ENCODE measurements around the gene RAPGEF2. TPM values are rescaled to one million over a fixed set of nuclear protein-coding genes. Genes with fewer than 3 reads are reported as not detected.

The RAPGEF2 gene
- total and polyA plus RNA-seq, 9 of the 15 experiments (the other 6 are each of a cell fraction or from before 2014, with no cell fraction given), result 3.1 to 32.6 (median 23.1) TPM

- no peak for TF ChIP-seq CHCHD3 (CRISPR knock-in tag; IDR thresholded peaks at IDR 0.05)
- TF ChIP-seq TOE1 (IDR thresholded peaks at IDR 0.05; ENCODE audit: borderline replicate concordance), result peak; percentile 88
- no peak for TF ChIP-seq TOE1 (CRISPR knock-in tag; IDR thresholded peaks at IDR 0.05; ENCODE audit: borderline replicate concordance, low read depth)
- TF ChIP-seq MTA1 (IDR thresholded peaks at IDR 0.05; ENCODE audit: borderline replicate concordance), result peak; percentile 56; the same call in 1 of the 2 replicates
- TF ChIP-seq RBM15 (IDR thresholded peaks at IDR 0.05; ENCODE audit: insufficient read depth, low read length), result no peak
- TF ChIP-seq, protein P1, sequence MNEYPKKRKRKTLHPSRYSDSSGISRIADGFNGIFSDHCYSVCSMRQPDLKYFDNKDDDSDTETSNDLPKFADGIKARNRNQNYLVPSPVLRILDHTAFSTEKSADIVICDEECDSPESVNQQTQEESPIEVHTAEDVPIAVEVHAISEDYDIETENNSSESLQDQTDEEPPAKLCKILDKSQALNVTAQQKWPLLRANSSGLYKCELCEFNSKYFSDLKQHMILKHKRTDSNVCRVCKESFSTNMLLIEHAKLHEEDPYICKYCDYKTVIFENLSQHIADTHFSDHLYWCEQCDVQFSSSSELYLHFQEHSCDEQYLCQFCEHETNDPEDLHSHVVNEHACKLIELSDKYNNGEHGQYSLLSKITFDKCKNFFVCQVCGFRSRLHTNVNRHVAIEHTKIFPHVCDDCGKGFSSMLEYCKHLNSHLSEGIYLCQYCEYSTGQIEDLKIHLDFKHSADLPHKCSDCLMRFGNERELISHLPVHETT (CRISPR knock-in tag; conservative IDR thresholded peaks at IDR 0.05 in 1 of 2, IDR thresholded peaks at IDR 0.05 in 1 of 2), result peak in 1 of 2 experiments; percentile 75; a peak in 1 of 4 replicates
- TF ChIP-seq KHSRP (IDR thresholded peaks at IDR 0.05), result peak; percentile 83
- TF ChIP-seq, protein P2, sequence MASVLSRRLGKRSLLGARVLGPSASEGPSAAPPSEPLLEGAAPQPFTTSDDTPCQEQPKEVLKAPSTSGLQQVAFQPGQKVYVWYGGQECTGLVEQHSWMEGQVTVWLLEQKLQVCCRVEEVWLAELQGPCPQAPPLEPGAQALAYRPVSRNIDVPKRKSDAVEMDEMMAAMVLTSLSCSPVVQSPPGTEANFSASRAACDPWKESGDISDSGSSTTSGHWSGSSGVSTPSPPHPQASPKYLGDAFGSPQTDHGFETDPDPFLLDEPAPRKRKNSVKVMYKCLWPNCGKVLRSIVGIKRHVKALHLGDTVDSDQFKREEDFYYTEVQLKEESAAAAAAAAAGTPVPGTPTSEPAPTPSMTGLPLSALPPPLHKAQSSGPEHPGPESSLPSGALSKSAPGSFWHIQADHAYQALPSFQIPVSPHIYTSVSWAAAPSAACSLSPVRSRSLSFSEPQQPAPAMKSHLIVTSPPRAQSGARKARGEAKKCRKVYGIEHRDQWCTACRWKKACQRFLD (CRISPR knock-in tag; IDR thresholded peaks at IDR 0.05), result peak; percentile 77
- peak; percentile 97 for TF ChIP-seq GATA2 (CRISPR knock-in tag; IDR thresholded peaks at IDR 0.05)
- peak; percentile 94; the same call in 1 of the 2 replicates for TF ChIP-seq TARDBP (IDR thresholded peaks at IDR 0.05)
- peak; percentile 98 for TF ChIP-seq TAF9B (IDR thresholded peaks at IDR 0.05; ENCODE audit: partially characterized antibody)
- TF ChIP-seq ZKSCAN8 (CRISPR knock-in tag; IDR thresholded peaks at IDR 0.05), result peak; percentile 68; the same call in 1 of the 2 replicates
- TF ChIP-seq ZNF347 (CRISPR knock-in tag; IDR thresholded peaks at IDR 0.05; ENCODE audit: low read depth), result no peak
- TF ChIP-seq ZFP30 (CRISPR knock-in tag; IDR thresholded peaks at IDR 0.05; ENCODE audit: borderline replicate concordance), result no peak
- peak; percentile 99 for TF ChIP-seq DPF2 (IDR thresholded peaks at IDR 0.05)
- no peak for TF ChIP-seq SNIP1 (IDR thresholded peaks at IDR 0.05; ENCODE audit: low read depth)
- TF ChIP-seq SMARCA4 (IDR thresholded peaks at IDR 0.05), result peak; percentile 99
- peak; percentile 84 for TF ChIP-seq MAFK (IDR thresholded peaks at IDR 0.05; ENCODE audit: low read length)
Observed at GRCh38 chr4:159150821-159151390, 48.0 kb downstream of the RAPGEF2 start (continued).
